Body of pancreas (tissue), 4 donors: Measurements from ENCODE around the gene ACER1. TPM values are rescaled to one million over a fixed set of nuclear protein-coding genes. Genes with fewer than 3 reads are reported as not detected.
"Not testable (repeated sequence)": the region's sequence is repeated elsewhere in the genome, so short reads cannot be mapped to it uniquely, and the experiment has no call there.

Experiments
- ATAC-seq: fragments of 150-250 bp; one replicate; pipeline ENCODE4 v1.9.1; 2016
- DNase-seq, 4 donors: peaks; one replicate each; pipeline ENCODE4 v3.0.0-alpha.2; 2019
- H3K27ac ChIP-seq, 4 donors: fragments of 200-600 bp; sonication (generic); 1 replicate in 3 of 4; 2 replicates in 1 of 4; pipeline versions ENCODE4 v1.5.1 to v1.6.1; 2016 to 2019; ENCODE audit warnings: mild to moderate bottlenecking in 1 of 4, mixed read lengths in 1 of 4, moderate library complexity in 1 of 4
- H3K27me3 ChIP-seq, 2 donors: fragments of 200-600 bp; sonication (generic); one replicate each; pipeline ENCODE4 v1.6.0; 2016; ENCODE audit warnings: mild to moderate bottlenecking in 1 of 2
- H3K36me3 ChIP-seq, 2 donors: fragments of 200-600 bp; sonication (generic); replicated peaks in 1 of 2; 2 replicates each; pipeline ENCODE4 v1.5.1; 2016; ENCODE audit warnings: low read depth in 2 of 2; ENCODE audit not compliant: insufficient read depth in 1 of 2
- H3K4me1 ChIP-seq: fragments of 200-600 bp; sonication (generic); one replicate; pipeline ENCODE4 v1.6.0; 2016
- H3K4me3 ChIP-seq, 2 donors: fragments of 200-600 bp; sonication (generic); 1 replicate in 1 of 2; 2 replicates in 1 of 2; pipeline ENCODE4 v1.5.1; 2016 to 2019
- H3K9me3 ChIP-seq, 3 donors: fragments of 200-600 bp; sonication (generic); 1 replicate in 2 of 3; 2 replicates in 1 of 3; pipeline ENCODE4 v1.5.1; 2016
- CTCF ChIP-seq, 7 experiments: fragments of 450-650 bp in 4 of 7; fragments of 200-600 bp in 3 of 7; sonication (generic) in 3 of 7; IDR thresholded peaks; one replicate each; pipeline ENCODE4 v1.5.1; 2016 to 2019; ENCODE audit warnings: antibody characterized with exemption in 7 of 7
- POLR2A ChIP-seq, 3 donors: fragments of 450-650 bp; IDR thresholded peaks; one replicate each; pipeline ENCODE4 v1.6.1; 2016; ENCODE audit warnings: antibody characterized with exemption in 3 of 3, mild to moderate bottlenecking in 2 of 3
- WGBS, 2 donors: methylation state at CpG; one replicate each; pipeline ENCODE4 v1.1.5; 2017; 5-methylcytosine and 5-hydroxymethylcytosine counted together
- intact Hi-C: fragments of 100-400 bp; cut with DNase I; formaldehyde crosslinking; loops from one replicate; pipeline ENCODE4 v1.15.1; 2023
- total RNA-seq, 2 donors: library from RNA; depleted of rRNA; stranded (reverse); fragments of >200 nt; gene quantifications; one replicate each; pipeline ENCODE4 v1.1.0, GENCODE V29; 2016

The ACER1 gene
- total RNA-seq, 2 donors from 2014 or later, result not detected

GRCh38 chr19:6357174-6357573 is 23.8 kb upstream of the ACER1 start:
- TF ChIP-seq POLR2A (IDR thresholded peaks at IDR 0.05) (no peak), CTCF (IDR thresholded peaks at IDR 0.05) (no peak)
- Histone ChIP-seq H3K4me1 (peaks cover 5% of the 10 kb centered on the region), H3K4me3 (no peak overlapping the region), H3K27me3 (no peaks in the 10 kb centered on the region), H3K27ac (no peak overlapping the region), H3K9me3 (no peaks in the 10 kb centered on the region), H3K36me3 (no peaks in the 10 kb centered on the region)
- WGBS, 2 donors, result 82 to 84% methylated on average over 13 to 14 of the region's 14 CpGs
- ATAC-seq, result no peak
- intact Hi-C loops, result no loop called here
- DNase-seq, result no peak

GRCh38 chr19:6355321-6356040 is 22.1 kb upstream of the ACER1 start:
- ATAC-seq, DNase-seq, H3K9me3 ChIP-seq, H3K27me3 ChIP-seq, H3K27ac ChIP-seq, intact Hi-C loops, H3K4me3 ChIP-seq, H3K36me3 ChIP-seq, H3K4me1 ChIP-seq: not testable (repeated sequence)
- WGBS, 2 donors, result 69 to 94% methylated on average over 3 to 15 of the region's 46 CpGs

GRCh38 chr19:6354098-6354674 is 20.8 kb upstream of the ACER1 start:
- intact Hi-C loops, result no loop called here
- H3K27ac ChIP-seq, result no peak overlapping the region
- no peaks in the 10 kb centered on the region for H3K27me3 ChIP-seq
- DNase-seq (no peak), ATAC-seq (no peak)
- no peaks in the 10 kb centered on the region for H3K4me1 ChIP-seq
- H3K4me3 ChIP-seq, result no peak overlapping the region
- 49 to 57% methylated on average over 4 of the region's 4 CpGs for WGBS, 2 donors
- H3K9me3 ChIP-seq, result no peaks in the 10 kb centered on the region
- no peaks in the 10 kb centered on the region for H3K36me3 ChIP-seq
- TF ChIP-seq POLR2A (IDR thresholded peaks at IDR 0.05) (no peak), CTCF (IDR thresholded peaks at IDR 0.05) (peak in 4 of 7 experiments; percentile 11 to 33 (median 30))

GRCh38 chr19:6352381-6353165 is 19.2 kb upstream of the ACER1 start:
- H3K4me1 ChIP-seq, result no peaks in the 10 kb centered on the region
- 80 to 93% methylated on average over 2 of the region's 2 CpGs for WGBS, 2 donors
- no peak for TF ChIP-seq CTCF (IDR thresholded peaks at IDR 0.05)
- H3K4me3 ChIP-seq, result no peak overlapping the region
- ATAC-seq (no peak), DNase-seq (no peak)
- no peaks in the 10 kb centered on the region for H3K27me3 ChIP-seq
- H3K27ac ChIP-seq, result no peak overlapping the region
- H3K9me3 ChIP-seq, result no peaks in the 10 kb centered on the region
- intact Hi-C loops, result no loop called here
- no peaks in the 10 kb centered on the region for H3K36me3 ChIP-seq

GRCh38 chr19:6350688-6351087 is 17.3 kb upstream of the ACER1 start:
- Histone ChIP-seq H3K27ac (no peak overlapping the region), H3K9me3 (no peaks in the 10 kb centered on the region), H3K4me1 (no peaks in the 10 kb centered on the region), H3K27me3 (no peaks in the 10 kb centered on the region), H3K4me3 (no peak overlapping the region), H3K36me3 (no peaks in the 10 kb centered on the region)
- intact Hi-C loops, result no loop called here
- TF ChIP-seq POLR2A (IDR thresholded peaks at IDR 0.05), result no peak
- no peak for TF ChIP-seq CTCF (IDR thresholded peaks at IDR 0.05)
- no peak for ATAC-seq
- WGBS, 2 donors, result 62 to 71% methylated on average over 2 of the region's 2 CpGs
- no peak for DNase-seq

GRCh38 chr19:6349271-6349670 is 15.9 kb upstream of the ACER1 start:
- ATAC-seq, DNase-seq, H3K27me3 ChIP-seq, H3K27ac ChIP-seq, H3K9me3 ChIP-seq, H3K4me3 ChIP-seq, intact Hi-C loops, H3K36me3 ChIP-seq, H3K4me1 ChIP-seq: not testable (repeated sequence)
- 58 to 64% methylated on average over 2 of the region's 2 CpGs for WGBS, 2 donors
